Measurements from ENCODE around the gene SENP7.

DNA sequence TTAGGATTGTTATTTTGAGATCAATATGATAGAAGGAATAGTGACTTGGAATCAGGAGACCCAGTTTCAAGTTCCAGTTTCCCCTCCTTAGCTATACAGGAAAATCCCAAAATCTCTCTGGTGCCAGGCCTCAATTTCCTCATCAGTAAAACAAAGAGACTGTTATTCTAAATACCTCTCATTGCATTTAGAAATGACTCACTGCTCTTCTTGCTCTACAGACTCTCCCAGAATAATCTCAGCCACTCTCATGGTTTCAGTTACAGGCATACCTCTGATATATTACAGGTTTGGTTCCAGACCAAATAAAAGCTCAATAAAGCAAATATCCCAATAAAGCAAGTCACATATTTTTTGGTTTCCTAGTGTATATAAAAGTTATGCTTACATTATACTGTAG is 221.0 kb downstream of the SENP7 start:
- TF ChIP-seq, protein P1, sequence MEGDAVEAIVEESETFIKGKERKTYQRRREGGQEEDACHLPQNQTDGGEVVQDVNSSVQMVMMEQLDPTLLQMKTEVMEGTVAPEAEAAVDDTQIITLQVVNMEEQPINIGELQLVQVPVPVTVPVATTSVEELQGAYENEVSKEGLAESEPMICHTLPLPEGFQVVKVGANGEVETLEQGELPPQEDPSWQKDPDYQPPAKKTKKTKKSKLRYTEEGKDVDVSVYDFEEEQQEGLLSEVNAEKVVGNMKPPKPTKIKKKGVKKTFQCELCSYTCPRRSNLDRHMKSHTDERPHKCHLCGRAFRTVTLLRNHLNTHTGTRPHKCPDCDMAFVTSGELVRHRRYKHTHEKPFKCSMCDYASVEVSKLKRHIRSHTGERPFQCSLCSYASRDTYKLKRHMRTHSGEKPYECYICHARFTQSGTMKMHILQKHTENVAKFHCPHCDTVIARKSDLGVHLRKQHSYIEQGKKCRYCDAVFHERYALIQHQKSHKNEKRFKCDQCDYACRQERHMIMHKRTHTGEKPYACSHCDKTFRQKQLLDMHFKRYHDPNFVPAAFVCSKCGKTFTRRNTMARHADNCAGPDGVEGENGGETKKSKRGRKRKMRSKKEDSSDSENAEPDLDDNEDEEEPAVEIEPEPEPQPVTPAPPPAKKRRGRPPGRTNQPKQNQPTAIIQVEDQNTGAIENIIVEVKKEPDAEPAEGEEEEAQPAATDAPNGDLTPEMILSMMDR (conservative IDR thresholded peaks at IDR 0.05): no peak
- TF ChIP-seq EZH2 (IDR thresholded peaks at IDR 0.05; ENCODE audit: low read depth): no peak

All from PC-9 (cell line).